NCI-H1105 treated with DMSO at 0.1 percent for 48 hours (cell line): Measurements from ENCODE around the gene ZNF135.

Experiments
- DNase-seq: peaks from one replicate; lab custom pipeline; 2025; lab: John Stamatoyannopoulos, UW

ZNF135 gene

DNA sequence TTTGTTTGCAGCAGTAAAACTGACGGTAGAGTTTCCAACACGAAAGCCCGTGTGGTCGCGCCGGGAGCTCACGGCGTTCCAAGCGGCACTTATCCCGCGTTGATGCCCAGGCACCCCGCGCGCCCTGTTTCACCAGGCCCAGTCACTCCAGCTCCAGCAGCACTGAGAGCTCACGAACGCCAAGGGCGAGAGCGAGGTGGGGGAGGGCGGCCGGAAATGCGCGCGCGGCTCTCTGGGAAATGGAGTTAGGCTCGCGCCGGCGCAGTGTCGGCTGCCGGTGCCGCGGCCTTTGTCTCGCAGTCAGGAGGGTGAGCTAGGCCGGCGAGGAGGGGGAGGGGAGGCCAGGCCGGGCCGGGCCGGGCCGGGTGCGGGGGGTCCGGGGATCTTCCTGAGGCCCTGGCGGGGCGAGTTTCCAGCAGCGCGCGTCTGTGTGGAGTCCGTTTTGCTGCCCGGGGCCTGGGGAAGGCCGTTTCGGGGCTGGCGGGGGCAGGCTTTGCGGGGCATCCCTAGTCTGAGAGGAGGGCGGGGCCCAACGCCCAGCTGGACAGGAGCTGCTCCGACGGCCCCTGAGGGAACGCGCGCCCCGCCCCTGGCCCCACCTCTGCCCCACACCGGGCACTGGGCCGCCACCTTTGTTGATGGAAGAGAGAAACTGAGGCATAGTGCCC is at the start of gene ZNF135:
Gene ZNF135 (plus strand): TSS at position 280 of the 668 bp plus-strand sequence. CDS start 721 bp downstream, outside the sequence.
- DNase-seq: peak; percentile 28

DNA sequence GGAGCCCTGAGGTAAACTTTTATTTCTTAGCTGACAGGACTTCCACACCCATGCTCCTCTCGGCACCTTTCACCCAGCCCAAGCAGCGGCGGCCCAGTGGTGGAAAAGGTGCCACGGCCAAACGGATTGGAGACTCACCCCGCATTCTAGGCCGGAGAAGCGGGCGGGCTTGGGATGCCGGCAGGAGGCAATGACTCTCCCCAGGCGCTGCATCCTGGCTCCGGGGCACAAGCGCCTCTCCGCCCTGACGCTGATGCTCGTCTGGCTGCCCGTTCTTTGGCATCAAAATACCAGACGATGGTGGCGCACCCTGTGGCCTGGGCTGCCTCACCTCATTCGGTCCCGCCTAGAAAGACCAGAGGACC is 49.8 kb upstream of the ZNF135 start:
- DNase-seq: no peak

DNA sequence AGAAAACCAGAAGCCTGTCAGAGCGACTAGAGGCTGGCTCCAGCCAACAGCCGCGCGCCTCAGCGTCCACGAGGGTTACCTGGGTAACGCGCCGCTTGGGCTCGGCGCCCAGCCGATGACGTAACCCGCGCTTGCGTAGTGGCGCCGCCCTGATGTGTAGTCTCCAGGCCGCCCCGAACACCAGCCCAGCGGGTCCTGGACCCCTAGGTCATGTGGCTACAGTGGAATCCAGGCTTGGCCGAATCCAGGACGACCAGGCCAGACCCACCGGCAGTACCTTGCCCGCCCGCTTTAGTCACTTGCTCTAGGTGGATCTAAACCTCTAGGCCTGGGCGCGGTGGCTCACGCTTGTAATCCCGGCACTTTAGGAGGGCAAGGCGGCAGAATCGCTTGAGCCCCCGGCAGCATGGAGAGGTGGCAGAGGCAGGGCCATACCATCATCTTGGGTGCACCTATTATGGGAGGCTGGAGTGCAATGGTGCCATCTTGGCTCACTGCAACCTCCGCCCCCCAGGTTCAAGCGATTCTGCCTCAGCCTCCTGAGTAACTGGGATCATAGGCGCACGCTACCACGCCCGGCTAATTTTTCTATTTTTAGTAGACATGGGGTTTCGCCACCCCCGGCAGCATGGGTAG is 49.3 kb upstream of the ZNF135 start:
- peak; percentile 82 for DNase-seq

DNA sequence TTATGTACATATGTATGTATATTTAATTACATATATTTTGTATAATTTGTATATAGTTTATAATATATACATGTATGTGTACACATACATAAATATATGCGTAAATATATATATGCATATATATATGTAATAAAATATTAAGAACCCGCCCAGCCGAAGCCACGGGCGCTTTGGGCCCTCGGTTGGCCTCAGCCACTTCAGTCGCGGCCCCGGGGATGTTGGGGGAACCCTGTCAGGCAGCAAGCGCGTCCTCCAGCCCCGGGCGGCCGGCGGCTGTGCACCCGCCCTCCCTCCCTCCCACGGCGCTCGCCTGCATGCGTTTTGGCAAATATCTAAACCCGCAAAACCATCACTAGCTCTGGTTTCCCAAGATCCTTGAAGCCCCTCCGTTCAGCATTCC is 48.6 kb upstream of the ZNF135 start:
- DNase-seq: no peak

DNA sequence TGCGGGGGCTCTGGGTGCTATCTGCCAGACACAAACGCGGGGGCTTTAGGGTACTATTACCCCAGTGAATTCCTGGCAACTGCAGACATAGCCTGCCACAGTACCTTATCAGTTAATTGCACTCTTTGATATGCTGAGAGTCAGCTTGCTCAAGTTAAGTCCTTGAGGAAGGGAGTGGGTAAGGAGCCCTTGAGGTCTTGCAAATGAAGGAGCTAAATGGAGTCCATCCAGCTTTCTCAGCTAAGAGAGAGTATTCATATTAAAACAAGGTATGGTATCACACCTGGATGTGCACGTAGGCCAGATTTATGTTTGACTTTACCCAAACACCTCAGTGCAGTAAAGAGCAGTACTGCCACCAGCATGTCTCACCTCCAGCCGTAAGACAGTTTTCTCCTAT is 44.9 kb upstream of the ZNF135 start:
- no peak for DNase-seq

DNA sequence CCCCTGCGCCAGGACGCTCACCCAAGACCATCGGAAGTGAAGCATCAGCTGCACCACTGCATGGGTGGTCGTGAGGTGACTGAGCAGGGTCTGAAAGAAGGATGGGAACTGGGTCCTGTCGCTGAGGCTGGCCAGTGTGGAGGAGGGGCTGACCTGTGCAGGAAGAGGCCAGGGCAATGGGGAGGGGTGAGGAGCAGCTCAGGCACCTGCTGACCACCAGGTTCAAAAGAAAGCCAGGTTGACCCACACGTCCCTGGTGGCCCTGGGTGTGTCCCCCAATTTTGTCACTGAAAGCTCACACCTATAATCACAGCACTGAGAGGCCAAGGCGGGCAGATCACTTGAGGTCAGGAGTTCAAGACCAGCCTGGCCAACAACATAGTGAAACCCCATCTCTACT is 39.0 kb upstream of the ZNF135 start:
- no peak for DNase-seq

DNA sequence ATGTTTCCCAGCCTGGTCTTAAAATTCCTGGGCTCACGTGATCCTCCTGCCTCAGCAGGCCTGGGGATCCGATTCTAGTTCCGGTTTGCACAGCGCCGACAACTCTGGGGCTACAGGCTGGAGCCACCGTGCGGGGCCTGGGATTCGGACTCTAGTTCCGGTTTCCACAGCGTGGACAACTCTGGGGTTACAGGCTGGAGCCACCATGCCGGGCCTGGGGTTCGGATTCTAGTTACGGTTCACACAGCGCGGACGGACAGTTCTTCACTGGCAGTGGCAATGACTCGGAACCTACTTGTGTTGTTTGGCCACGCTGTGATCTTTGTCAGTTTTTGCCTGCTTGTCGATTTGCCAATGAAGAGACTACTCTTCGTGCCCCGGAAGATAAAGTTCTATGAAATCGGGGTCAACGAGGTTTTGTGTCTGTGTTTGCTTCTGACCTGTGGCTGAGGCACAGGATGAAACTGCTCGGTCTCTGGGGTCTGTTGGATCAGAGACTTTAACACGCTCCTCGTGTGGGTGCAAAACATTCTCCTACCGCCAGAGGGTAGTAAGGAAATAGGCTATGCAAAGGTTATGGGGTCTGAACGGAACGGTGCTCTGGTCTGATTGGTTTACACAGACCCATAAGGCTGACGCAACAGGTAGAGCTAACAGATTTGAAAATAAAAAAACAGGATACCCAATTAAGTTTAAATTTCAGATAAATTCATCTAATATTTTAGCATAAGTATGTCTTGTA is 37.4 kb upstream of the ZNF135 start:
- DNase-seq: peak; percentile 54

DNA sequence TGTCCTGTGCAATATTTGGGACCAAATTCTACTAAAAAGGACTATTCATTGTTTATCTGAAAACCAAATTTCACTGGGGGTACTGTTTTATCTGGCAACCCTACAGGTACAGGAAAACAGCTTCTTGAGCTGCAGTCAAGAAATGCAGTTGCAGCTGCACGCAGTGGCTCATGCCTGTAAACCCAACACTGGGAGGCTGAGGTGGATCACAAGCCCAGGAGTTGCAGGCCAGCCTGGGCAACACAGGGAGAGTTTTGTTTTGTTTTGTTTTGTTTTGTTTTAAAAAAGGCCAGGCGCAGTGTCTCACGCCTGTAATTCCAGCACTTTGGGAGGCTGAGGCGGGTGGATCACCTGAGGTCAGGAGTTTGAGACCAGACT is 36.8 kb upstream of the ZNF135 start:
- no peak for DNase-seq

DNA sequence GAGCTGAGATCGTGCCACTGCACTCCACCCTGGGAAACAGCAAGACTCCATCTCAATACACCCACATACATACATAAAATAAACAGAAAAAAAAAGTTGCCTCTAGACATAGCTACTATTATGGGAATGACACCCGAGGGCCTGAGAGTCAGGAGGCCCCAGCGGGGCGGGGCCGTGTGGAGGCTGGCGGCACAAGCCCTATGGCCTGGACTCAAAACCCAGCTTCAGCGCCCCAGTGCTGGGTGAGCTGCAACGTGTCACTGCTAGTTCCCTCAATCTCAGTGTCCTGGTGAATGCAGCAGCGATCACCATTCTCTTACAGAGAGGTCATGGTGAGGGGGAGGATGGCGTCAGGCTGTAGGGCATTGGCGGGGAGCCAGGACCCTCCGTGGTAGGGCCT is 34.4 kb upstream of the ZNF135 start:
- no peak for DNase-seq

DNA sequence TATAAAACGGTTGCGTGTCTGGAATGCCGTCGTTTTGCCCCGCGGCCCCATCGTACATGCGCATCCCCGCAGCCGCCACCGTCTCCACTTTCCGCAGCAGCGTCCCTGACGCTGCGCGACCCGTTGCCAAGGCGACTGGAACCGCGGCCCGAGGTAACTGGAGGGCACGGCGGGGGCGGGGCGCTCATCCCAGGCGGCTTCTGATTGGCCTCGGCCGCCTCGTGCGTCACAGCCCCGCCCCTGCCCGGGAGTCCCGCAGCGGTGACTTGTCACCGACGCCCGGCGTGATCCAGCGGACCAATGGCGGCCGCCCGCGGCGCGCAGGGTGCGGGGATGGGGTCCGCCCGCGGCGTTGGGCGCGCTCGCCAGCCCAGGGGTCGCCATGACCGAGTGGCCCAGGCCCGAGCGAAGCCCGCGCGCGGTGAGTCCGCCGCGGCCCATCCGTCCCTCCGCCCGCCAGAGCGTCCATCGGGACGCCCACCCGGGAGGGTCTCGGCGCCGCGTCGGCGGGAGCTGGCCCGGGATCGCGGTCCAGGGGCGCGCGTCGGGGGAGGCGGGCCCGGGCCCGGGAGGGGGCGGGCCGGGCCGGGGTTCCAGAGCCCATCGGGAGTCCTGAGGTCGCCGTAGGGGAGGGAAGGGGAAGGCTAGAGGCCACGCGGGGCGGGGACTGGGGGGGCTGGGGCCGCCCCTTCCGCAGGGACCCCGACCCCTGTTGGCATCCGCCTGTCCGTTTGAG is 25.2 kb upstream of the ZNF135 start, which contains the start of gene ZSCAN1:
Gene ZSCAN1 (plus strand): TSS at position 285 of the 736 bp plus-strand sequence. CDS start 3,812 bp downstream, outside the sequence.
- no peak for DNase-seq

DNA sequence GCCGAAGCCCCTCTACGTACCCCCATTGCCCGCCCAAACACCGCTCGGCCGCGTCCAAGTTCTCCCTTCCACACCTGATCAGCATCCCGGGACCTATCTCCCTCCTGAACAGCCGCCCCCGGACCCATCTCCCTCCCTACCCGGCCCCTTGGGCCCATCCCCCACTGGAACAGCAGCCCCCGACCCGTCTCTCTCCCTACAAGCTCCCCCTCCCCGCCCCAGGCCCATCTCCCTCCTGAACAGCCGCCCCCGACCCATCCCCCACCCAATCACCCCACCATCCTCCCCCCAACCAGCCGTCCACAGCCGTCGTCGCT is 24.6 kb upstream of the ZNF135 start:
- no peak for DNase-seq

DNA sequence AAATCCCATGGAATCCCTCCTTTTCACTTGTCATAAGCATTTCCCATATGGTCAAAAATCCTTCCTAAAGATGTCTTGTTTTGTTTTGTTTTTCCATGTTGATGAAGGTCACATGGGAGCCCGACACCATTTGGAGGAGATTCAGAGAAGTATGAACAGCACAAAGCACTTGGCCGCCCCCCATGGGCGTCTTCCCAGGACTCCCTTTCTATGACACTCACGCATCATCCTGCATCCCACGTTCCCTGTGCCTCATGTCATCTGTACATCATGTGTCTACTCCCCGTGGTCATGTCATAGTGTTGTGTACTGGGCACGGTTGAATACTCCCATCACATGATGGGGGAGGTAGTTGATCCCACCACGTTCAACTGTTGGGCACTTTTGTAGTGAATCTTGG is 23.2 kb upstream of the ZNF135 start:
- no peak for DNase-seq

DNA sequence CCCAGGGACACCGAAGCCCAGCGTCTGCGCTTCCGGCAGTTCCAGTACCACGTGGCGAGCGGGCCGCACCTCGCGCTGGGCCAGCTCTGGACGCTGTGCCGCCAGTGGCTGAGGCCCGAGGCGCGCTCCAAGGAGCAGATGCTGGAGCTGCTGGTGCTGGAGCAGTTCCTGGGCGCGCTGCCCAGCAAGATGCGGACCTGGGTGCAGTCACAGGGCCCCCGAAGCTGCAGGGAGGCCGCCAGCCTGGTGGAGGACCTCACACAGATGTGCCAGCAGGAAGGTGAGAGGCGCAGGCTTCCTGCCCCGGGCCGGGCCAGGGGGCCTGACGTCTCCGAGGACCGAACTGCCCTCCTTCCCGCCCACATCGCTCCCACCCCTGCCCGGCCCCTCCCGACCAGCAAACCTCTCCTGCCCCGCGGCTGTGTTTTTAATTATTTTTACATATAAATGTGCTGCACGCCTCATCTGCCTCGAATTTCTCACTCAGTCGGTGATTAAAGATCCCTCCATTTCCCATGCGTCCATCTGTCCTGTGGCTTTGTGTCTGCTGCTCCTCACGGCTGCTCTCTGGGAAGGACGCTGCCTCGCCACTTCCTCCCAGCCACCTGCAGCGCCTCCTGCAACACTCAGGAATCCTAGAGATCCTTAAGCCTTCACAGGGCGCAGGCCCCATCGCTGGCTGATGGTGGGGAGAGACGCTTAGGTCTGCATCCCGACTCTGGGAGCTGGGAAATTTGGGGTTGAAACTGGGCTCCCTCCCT is 21.0 kb upstream of the ZNF135 start:
- peak; percentile 6 for DNase-seq

DNA sequence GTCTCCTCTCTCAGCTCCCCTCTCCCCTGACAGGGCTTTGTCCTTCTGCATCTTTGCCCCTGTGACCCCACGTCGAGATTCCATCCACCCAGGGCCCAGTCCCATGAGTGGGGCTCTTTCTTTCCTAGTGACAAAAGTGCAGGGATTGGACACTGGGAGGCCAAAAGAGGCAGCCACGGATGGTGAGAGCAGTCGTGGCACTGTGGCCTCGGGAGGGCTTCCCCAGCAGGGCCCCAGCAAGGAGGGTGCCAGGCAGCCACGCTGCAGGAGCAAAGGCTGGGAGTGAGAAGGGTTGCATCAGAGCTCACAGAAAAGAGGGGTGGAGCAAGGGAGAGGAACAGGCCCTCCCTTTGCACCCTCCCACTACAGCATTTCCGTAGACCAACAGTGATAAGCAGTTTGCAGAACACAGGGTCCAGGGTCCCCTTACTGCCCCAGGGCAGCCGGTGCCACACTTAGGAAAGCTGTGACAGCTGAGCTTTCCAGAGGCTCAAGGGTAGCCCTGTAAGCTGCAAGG is 20.3 kb upstream of the ZNF135 start:
- DNase-seq: no peak

DNA sequence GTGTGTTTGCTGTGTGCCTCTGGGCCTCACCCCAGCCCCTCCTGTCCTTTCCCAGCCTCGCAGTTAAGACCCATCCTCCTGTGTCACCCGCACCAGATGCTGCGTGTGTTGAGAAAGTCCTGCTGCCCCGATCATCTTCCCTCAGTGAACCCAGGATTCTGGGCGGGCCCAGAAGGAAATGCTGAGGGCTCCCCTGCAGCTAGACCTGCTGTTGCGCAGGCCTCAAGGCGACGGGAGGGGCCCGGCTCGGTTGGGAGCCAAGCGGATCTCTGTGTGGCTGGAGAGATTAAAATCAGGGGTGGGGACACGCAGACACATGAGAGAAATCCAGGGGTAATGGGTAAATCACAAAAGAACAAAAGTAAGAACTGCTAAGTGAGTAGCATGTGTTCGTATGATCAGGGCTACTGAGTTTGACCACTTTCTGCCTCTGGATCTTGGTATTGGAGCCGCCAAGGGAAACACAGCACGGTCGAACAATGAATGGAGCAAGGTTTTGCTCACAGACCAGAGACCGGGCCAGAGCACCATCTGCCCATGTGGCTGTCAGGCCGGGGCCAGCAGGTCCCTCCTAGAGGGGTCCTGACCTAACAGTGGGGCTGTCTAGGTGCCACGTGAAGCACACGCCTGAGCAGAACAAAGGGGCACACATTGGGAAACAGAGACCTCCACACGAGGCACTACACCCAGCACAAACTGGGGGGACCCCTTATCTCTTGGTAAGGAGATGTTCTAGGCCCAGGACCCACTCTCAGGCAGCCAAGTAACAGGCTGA is 18.1 kb upstream of the ZNF135 start:
- DNase-seq: no peak

DNA sequence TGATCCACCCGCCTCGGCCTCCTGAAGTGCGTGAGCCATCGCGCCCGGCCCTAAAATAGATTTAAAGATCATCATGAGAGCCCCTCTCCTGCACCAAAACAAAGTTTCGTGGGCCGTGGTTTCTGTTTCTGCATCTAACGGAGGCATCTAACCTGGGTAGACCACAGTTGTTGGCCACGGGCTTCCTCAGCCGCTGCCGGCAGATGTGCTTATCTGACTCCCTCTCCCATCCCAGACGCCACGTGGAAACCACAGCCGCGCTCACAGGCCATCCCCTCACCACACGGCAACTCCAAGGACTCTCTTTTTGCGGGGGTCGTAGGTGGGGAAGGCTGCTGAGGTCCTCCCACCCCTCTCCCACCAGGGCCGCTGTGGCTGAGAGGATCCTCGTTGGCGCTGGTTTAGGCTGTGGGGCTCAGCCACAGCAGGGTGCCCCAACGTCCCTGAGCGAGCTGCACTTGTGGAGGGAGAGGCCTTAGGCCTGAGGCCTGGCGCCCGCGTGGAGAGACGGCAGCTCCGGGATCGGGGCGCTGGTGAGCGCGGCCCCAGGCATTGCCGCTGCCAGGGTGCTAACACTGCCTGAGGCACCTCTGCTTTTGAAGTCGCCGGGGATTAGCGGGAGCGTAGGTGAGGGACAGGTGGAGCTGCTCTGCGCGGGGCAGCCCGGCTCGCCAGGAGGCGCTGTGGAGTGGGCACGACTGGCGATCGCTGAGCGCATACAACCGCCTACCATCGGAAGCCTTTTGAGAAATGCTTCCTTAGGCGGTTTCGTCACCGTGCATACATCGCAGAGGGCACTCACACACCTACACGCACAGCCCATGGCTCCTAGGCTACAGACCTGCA is 16.4 kb upstream of the ZNF135 start:
- DNase-seq: no peak

DNA sequence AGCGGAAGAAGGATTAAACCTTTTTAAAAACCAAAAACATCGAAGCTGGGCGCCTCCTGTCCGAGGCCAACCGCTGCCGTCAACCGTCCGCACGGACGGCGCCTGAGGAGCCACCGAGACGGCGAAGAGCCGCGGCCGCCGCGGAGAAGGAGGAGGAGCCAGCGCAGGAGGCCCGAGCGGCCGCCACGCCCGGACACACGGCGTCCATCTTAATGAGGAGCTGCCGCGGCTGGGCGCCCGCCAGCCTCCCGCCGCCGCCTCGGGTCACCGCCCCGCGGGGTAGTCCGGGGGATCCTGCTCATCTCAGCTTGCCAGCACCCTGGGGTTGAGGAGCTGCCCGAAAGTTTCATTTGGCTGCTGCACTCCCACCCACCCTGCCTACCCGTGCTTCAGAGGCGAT is 14.7 kb upstream of the ZNF135 start:
- no peak for DNase-seq

DNA sequence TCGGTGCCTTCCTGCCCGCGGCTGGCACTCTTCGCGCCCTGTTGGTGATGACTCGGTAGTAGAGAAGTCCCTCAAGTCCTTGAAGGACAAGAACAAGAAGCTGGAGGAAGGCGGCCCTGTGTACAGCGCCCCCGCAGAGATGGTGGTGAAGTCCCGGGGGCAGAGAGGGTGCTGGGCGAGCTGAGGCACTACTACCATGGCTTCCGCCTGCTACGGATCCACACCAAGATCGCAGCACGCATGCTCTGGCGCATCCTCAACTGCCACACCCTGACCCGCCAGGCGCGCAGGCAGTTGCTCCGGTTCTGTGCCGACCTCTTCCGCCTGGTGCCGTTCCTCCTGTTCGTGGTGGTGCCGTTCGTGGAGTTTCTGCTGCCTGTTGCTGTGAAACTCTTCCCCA is 14.2 kb upstream of the ZNF135 start:
- no peak for DNase-seq

DNA sequence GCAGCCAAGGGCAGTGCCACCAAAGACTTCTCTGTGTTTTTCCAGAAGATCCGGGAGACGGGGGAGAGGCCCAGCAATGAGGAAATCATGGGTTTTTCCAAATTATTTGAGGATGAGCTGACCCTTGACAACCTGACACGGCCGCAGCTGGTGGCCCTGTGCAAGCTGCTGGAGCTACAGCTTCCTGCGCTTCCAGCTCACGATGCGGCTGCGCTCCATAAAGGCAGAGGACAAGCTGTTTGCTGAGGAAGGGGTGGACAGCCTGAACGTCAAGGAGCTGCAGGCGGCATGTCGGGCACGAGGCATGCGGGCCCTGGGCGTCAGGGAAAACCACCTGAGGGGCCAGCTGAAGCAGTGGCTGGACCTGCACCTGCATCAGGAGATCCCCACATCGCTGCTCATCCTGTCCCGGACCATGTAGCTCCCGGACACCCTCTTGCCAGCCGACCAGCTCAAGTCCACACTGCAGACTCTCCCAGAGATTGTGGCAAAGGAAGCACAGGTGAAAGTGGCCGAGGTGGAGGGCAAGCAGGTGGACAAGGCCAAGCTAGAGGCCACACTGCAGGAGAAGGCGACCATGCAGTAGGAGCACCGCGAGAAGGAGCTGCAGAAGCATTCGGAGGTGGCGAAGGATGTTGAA is 13.6 kb upstream of the ZNF135 start:
- DNase-seq: no peak

DNA sequence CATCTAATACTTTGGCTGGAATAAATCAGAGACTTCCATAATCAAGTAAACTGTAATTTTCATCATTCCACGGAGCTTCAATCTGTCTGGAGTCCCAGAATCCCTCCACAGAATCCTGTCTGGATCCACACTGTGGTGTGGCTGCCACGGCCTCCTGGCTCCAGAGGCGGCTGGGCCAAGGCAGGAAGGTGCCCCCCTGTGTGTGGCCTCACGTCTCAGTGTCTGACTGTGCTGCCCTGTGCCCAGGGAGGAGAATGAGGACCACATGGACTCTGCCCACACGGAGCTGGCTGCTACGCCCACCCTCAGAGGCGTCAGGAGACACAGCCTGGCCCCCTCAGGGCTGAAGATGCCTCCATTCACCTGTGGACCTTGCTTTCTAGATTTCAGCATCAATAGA is 12.2 kb upstream of the ZNF135 start:
- DNase-seq: no peak
